ENCODE measurements around the gene C1QTNF9.

- TF ChIP-seq EZH2phosphoT487 (IDR thresholded peaks at IDR 0.05) (no peak), EZH2 (IDR thresholded peaks at IDR 0.05) (no peak), CTCF (IDR thresholded peaks at IDR 0.05) (no peak)
These were observed 47.8 kb upstream of the C1QTNF9 start for GRCh38 chr13:24261566-24261965.
